Stimulated activated CD4-positive, alpha-beta T cell treated with anti-CD3 and anti-CD28 coated beads, TNF-alpha, amount 100 ng/mL, for 24 hours (primary cell): ENCODE data around the gene NUDT7.

Experiments
- DNase-seq, 3 experiments: peaks; one replicate each; pipeline ENCODE4 v3.0.0-alpha.2; 2020; ENCODE audit warnings: low read depth in 3 of 3

NUDT7 gene

GRCh38 chr16:77724174-77724573, 1.9 kb downstream of the NUDT7 start:
- DNase-seq, result no peak

GRCh38 chr16:77729951-77730350, 7.6 kb downstream of the NUDT7 start:
- DNase-seq, result no peak

- DNase-seq, result no peak
These were observed 10.1 kb downstream of the NUDT7 start for GRCh38 chr16:77732241-77732946.

- no peak for DNase-seq
These were observed 14.6 kb downstream of the NUDT7 start for GRCh38 chr16:77736879-77737278.

GRCh38 chr16:77738706-77739558, 16.6 kb downstream of the NUDT7 start:
- no peak for DNase-seq

GRCh38 chr16:77739559-77739892, 17.2 kb downstream of the NUDT7 start:
- no peak for DNase-seq

- DNase-seq, result no peak
These were observed 21.8 kb downstream of the NUDT7 start for GRCh38 chr16:77744141-77744540.

GRCh38 chr16:77745972-77746371, 23.7 kb downstream of the NUDT7 start:
- no peak for DNase-seq

GRCh38 chr16:77748421-77749005, 26.2 kb downstream of the NUDT7 start:
- DNase-seq, result no peak

- DNase-seq, result no peak
These were observed 27.1 kb downstream of the NUDT7 start for GRCh38 chr16:77749415-77749814.

- DNase-seq, result no peak
These were observed 35.7 kb downstream of the NUDT7 start for GRCh38 chr16:77758046-77758445.

GRCh38 chr16:77758508-77758907, 36.2 kb downstream of the NUDT7 start:
- DNase-seq, result no peak

- no peak for DNase-seq
These were observed 36.9 kb downstream of the NUDT7 start for GRCh38 chr16:77759201-77759600.

GRCh38 chr16:77759821-77760220, 37.5 kb downstream of the NUDT7 start:
- DNase-seq, result no peak

GRCh38 chr16:77760800-77761199, 38.5 kb downstream of the NUDT7 start:
- no peak for DNase-seq

GRCh38 chr16:77761204-77761603, 38.9 kb downstream of the NUDT7 start:
- no peak for DNase-seq

- DNase-seq, result no peak
These were observed 39.9 kb downstream of the NUDT7 start for GRCh38 chr16:77762262-77762661.

GRCh38 chr16:77763994-77764393, 41.7 kb downstream of the NUDT7 start:
- DNase-seq, result no peak

GRCh38 chr16:77767211-77767610, 44.9 kb downstream of the NUDT7 start:
- DNase-seq, result no peak

GRCh38 chr16:77767826-77768225, 45.5 kb downstream of the NUDT7 start:
- DNase-seq, result no peak

GRCh38 chr16:77775911-77776909, 53.9 kb downstream of the NUDT7 start:
- no peak for DNase-seq

- DNase-seq, result no peak
These were observed 55.4 kb downstream of the NUDT7 start for GRCh38 chr16:77777745-77778144.
